A549 treated with GW870086 at 1 μM for 4 hours (cell line): Measurements from ENCODE around the gene SCART1. TPM values are rescaled to one million over a fixed set of nuclear protein-coding genes. Genes with fewer than 3 reads are reported as not detected.

Experiments
- total RNA-seq: library from RNA; stranded (reverse); fragments of 200-300 nt; extraction: Qiagen RNA extraction; gene quantifications from 5 replicates; pipeline ENCODE4 v1.2.3, GENCODE V29; 2022; ENCODE audit warnings: low read depth

SCART1 gene
- 0.15 to 0.34 TPM (median 0.21 TPM) in 4 of 5 replicates, not detected in the other for total RNA-seq

DNA sequence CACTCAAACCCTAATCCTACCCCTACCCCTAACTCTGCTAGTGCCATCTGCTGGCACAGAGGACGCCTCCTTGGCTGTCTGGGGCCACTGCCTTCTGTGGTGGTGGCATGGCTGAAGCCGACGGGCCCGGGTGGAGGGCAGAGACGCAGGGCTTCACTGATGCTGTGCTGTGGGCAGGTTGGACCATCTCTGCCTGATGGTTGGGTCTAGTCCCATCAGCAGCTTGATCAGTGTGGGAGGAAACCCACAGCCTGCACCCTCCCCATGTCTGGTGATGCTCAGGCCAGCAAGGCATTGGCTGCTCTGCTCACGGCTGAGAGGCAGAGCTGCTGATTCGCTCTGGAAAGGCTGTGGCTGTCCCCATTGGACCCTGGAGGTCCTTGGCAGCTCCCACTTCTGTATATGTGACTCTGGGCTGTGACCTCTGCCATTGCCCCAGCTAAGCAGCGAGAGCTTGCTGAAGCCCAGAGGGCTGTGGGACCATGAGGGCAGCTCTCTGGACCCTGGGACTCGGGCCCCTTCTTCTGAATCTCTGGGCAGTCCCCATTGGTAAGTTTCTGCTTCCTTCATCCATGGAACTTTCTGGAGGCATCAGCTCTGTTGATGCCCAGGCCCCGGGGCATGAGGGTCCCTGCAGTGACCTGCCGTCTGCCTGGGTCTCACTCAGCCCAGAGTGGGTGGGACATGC is at the start of gene SCART1:
SCART1 (plus strand) TSS at position 430 of the 688 bp plus-strand sequence; CDS start at position 483, 53 bp downstream.

DNA sequence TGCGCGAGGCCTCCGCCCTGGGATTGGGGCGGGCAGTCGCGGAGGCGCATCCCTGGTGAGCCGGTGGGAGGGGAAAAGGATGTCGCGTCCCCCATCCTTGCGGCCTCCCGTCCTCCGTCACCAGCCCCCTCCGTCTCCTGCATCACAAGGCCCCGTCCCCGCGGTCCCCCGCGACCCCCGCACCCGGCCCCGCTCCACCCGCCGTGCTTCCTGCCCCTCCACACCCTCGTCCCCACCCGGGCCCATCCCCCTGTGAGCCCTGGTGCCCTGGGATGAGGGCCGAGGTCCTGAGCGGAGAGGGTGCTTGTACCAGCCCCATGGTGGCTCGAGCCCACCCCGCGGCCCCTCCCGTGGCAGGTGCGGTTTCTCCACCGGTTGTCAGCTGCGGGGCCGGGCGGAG is 29.1 kb upstream of the SCART1 start, which contains the start of gene SPRN:
SPRN (minus strand) TSS at position 25 of the 400 bp plus-strand sequence. CDS start 944 bp downstream, outside the sequence.

Other genes starting within 250 kb of the SCART1 start
- gene UTF1, start 223.7 kb upstream of the SCART1 start, total RNA-seq: 0.12 TPM in 1 of 5 replicates, not detected in the others
- 0.05 TPM in 1 of 5 replicates, not detected in the others for gene VENTX, start 216.1 kb upstream of the SCART1 start, total RNA-seq
- gene ADAM8, start 177.1 kb upstream of the SCART1 start, total RNA-seq: 2.4 to 4.5 TPM (median 3.8 TPM) in 5 replicates
- gene TUBGCP2, start 145.1 kb upstream of the SCART1 start, total RNA-seq: 31.7 to 47.6 TPM (median 43.1 TPM) in 5 replicates
- 57.9 to 86.6 TPM (median 68.6 TPM) in 5 replicates for gene ZNF511, start 145.0 kb upstream of the SCART1 start, total RNA-seq
- gene CALY, start 117.0 kb upstream of the SCART1 start, total RNA-seq: 0.46 to 0.95 TPM (median 0.69 TPM) in 5 replicates
- not detected in 5 replicates for gene PRAP1, start 106.6 kb upstream of the SCART1 start, total RNA-seq
- 14.1 to 16.7 TPM (median 15.8 TPM) in 5 replicates for gene FUOM, start 95.9 kb upstream of the SCART1 start, total RNA-seq
- gene ECHS1, start 80.6 kb upstream of the SCART1 start, total RNA-seq: 134 to 161 TPM (median 147 TPM) in 5 replicates
- 1.4 to 2.1 TPM (median 1.8 TPM) in 5 replicates for gene PAOX, start 74.7 kb upstream of the SCART1 start, total RNA-seq
- 42.3 to 53.4 TPM (median 50.6 TPM) in 5 replicates for gene MTG1, start 59.8 kb upstream of the SCART1 start, total RNA-seq
- gene SPRN, start 29.3 kb upstream of the SCART1 start, total RNA-seq: 0.18 to 0.47 TPM (median 0.25 TPM) in 5 replicates
- gene CYP2E1, start 73.4 kb downstream of the SCART1 start, total RNA-seq: 0.16 to 0.32 TPM (median 0.28 TPM) in 4 of 5 replicates, not detected in the other
- not detected in 5 replicates for gene SYCE1, start 111.6 kb downstream of the SCART1 start, total RNA-seq
- 0.06 to 0.39 TPM in 2 of 5 replicates, not detected in the others for gene FRG2B, start 172.8 kb downstream of the SCART1 start, total RNA-seq